ENCODE results near the gene BCAR1.
"Not testable (repeated sequence)": the region's sequence is repeated elsewhere in the genome, so short reads cannot be mapped to it uniquely, and the experiment has no call there.

The BCAR1 gene

GRCh38 chr16:75224306-75225082 lies 26.9 kb downstream of the BCAR1 start:
- DNase-seq (ENCODE audit: low read depth) = no peak

GRCh38 chr16:75223129-75223528 lies 28.3 kb downstream of the BCAR1 start:
- not testable (repeated sequence) for DNase-seq (ENCODE audit: low read depth)

- DNase-seq (ENCODE audit: low read depth) = no peak
These were observed 29.1 kb downstream of the BCAR1 start for GRCh38 chr16:75222271-75222783.

- DNase-seq (ENCODE audit: low read depth) = no peak
These were observed 31.6 kb downstream of the BCAR1 start for GRCh38 chr16:75219838-75220237.

GRCh38 chr16:75219088-75219487 lies 32.3 kb downstream of the BCAR1 start:
- no peak for DNase-seq (ENCODE audit: low read depth)

GRCh38 chr16:75218256-75219076 lies 33.0 kb downstream of the BCAR1 start, which contains the start of gene CTRB1:
Gene CTRB1 (plus strand): TSS chr16:75218988. CDS start chr16:75219008, 20 bp downstream.
- DNase-seq (ENCODE audit: low read depth) = no peak

GRCh38 chr16:75217389-75217851 lies 34.0 kb downstream of the BCAR1 start:
- DNase-seq (ENCODE audit: low read depth) = no peak

GRCh38 chr16:75216576-75216975 lies 34.8 kb downstream of the BCAR1 start:
- DNase-seq (ENCODE audit: low read depth) = no peak

GRCh38 chr16:75216127-75216526 lies 35.3 kb downstream of the BCAR1 start:
- no peak for DNase-seq (ENCODE audit: low read depth)

GRCh38 chr16:75211286-75211685 lies 40.1 kb downstream of the BCAR1 start:
- DNase-seq (ENCODE audit: low read depth) = not testable (repeated sequence)

GRCh38 chr16:75209944-75210343 lies 41.5 kb downstream of the BCAR1 start:
- DNase-seq (ENCODE audit: low read depth) = no peak

GRCh38 chr16:75209514-75209913 lies 41.9 kb downstream of the BCAR1 start:
- not testable (repeated sequence) for DNase-seq (ENCODE audit: low read depth)

- DNase-seq (ENCODE audit: low read depth) = no peak
These were observed 42.4 kb downstream of the BCAR1 start for GRCh38 chr16:75208861-75209505.

- no peak for DNase-seq (ENCODE audit: low read depth)
These were observed 43.1 kb downstream of the BCAR1 start for GRCh38 chr16:75208242-75208825.

GRCh38 chr16:75207831-75208230 lies 43.6 kb downstream of the BCAR1 start:
- DNase-seq (ENCODE audit: low read depth) = no peak

- DNase-seq (ENCODE audit: low read depth) = no peak
These were observed 44.5 kb downstream of the BCAR1 start, which contains the start of gene CTRB2 for GRCh38 chr16:75206749-75207451. Gene CTRB2 (minus strand): TSS chr16:75207161. CDS start chr16:75207141, 20 bp downstream.

GRCh38 chr16:75205961-75206748 lies 45.3 kb downstream of the BCAR1 start:
- not testable (repeated sequence) for DNase-seq (ENCODE audit: low read depth)

GRCh38 chr16:75205438-75205837 lies 46.0 kb downstream of the BCAR1 start:
- DNase-seq (ENCODE audit: low read depth) = not testable (repeated sequence)

- not testable (repeated sequence) for DNase-seq (ENCODE audit: low read depth)
These were observed 46.5 kb downstream of the BCAR1 start for GRCh38 chr16:75204905-75205304.

- DNase-seq (ENCODE audit: low read depth) = no peak
These were observed 47.0 kb downstream of the BCAR1 start for GRCh38 chr16:75204410-75204758.
